H1 (cell line): ENCODE data around the gene CRTC3.

ENCODE experiments used
- CEBPB ChIP-seq: IDR thresholded peaks from 2 replicates; pipeline ENCODE4 v1.6.1; 2012; ENCODE audit warnings: low read depth, low read length
- JUND ChIP-seq: IDR thresholded peaks from 2 replicates; pipeline ENCODE4 v1.6.1; 2011; ENCODE audit warnings: mild to moderate bottlenecking, improper control_type of control experiment, low read length
- PHF8 ChIP-seq: fragments of 200-600 bp; sonication (generic); conservative IDR thresholded peaks from 2 replicates; pipeline ENCODE4 v1.7.1; 2012; ENCODE audit warnings: low read depth, mild to moderate bottlenecking, inconsistent platforms, low read length, moderate library complexity
- POLR2A ChIP-seq, 2 experiments: IDR thresholded peaks; 1 replicate in 1 of 2; 2 replicates in 1 of 2; pipeline ENCODE4 v1.6.1; 2011; ENCODE audit warnings: low read depth in 2 of 2, low read length in 2 of 2, mild to moderate bottlenecking in 2 of 2; ENCODE audit errors: control extremely low read depth in 1 of 2
- TAF1 ChIP-seq: IDR thresholded peaks from 2 replicates; pipeline ENCODE4 v1.6.1; 2011; ENCODE audit warnings: mild to moderate bottlenecking, low read depth, low read length
- YY1 ChIP-seq: IDR thresholded peaks from 2 replicates; pipeline ENCODE4 v1.6.1; 2011; ENCODE audit warnings: low read depth, mild to moderate bottlenecking, low read length
- TF ChIP-seq, protein P1 (sequence below), 3 experiments: IDR thresholded peaks; 1 replicate in 2 of 3; 2 replicates in 1 of 3; pipeline versions ENCODE4 v1.5.1 to v1.6.1; 2011; ENCODE audit warnings: low read length in 3 of 3, mild to moderate bottlenecking in 3 of 3, inconsistent platforms in 2 of 3, low read depth in 1 of 3, moderate library complexity in 1 of 3; ENCODE audit not compliant: insufficient read depth in 1 of 3; ENCODE audit errors: control extremely low read depth in 1 of 3

DNA sequence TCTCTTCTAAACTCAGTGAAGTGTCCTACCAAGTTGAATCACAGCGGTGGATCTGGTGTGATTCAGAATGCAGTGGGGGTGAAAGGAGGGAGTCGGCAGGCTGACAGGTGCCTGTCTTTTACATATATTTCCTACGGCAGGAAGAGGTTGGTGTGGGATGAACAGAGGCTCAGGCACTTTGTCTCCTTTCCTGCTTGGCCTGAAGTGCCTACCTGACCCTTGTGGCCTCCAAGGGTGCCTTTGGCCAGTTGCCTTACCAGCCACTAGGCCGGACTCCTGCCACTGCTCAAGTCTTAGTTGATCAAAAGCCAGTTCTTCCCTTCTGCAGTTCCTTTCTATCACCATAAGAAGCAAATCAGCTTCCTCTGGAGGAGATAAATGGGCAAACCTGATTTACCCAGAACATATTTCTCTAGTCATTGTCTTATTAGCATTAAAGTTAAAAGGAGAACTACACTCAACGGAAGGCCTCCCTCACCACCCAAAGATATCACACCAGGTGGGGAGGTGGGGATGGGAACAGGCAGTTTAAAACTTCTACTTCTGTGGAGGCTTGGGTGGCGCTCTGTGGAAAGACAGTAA is 52.1 kb downstream of the CRTC3 start:
- TF ChIP-seq POLR2A (IDR thresholded peaks at IDR 0.05; ENCODE audit: control extremely low read depth in 1 of 2, low read depth in 2 of 2, low read length in 2 of 2) = no peak
- no peak for TF ChIP-seq PHF8
- no peak for TF ChIP-seq CEBPB
- TF ChIP-seq, protein P1, sequence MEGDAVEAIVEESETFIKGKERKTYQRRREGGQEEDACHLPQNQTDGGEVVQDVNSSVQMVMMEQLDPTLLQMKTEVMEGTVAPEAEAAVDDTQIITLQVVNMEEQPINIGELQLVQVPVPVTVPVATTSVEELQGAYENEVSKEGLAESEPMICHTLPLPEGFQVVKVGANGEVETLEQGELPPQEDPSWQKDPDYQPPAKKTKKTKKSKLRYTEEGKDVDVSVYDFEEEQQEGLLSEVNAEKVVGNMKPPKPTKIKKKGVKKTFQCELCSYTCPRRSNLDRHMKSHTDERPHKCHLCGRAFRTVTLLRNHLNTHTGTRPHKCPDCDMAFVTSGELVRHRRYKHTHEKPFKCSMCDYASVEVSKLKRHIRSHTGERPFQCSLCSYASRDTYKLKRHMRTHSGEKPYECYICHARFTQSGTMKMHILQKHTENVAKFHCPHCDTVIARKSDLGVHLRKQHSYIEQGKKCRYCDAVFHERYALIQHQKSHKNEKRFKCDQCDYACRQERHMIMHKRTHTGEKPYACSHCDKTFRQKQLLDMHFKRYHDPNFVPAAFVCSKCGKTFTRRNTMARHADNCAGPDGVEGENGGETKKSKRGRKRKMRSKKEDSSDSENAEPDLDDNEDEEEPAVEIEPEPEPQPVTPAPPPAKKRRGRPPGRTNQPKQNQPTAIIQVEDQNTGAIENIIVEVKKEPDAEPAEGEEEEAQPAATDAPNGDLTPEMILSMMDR (IDR thresholded peaks at IDR 0.05; ENCODE audit: control extremely low read depth in 1 of 3, insufficient read depth in 1 of 3, low read depth in 1 of 3, low read length in 3 of 3) = no peak
- no peak for TF ChIP-seq TAF1
- no peak for TF ChIP-seq YY1
- no peak for TF ChIP-seq JUND
